ENCODE results near the gene GHDC. TPM values are rescaled to one million over a fixed set of nuclear protein-coding genes. Genes with fewer than 3 reads are reported as not detected.

Gene GHDC
- total and polyA plus RNA-seq, 2 of the 8 experiments (the other 6 are each of a cell fraction or from before 2014, with no cell fraction given): 7.4 to 8.1 TPM

DNA sequence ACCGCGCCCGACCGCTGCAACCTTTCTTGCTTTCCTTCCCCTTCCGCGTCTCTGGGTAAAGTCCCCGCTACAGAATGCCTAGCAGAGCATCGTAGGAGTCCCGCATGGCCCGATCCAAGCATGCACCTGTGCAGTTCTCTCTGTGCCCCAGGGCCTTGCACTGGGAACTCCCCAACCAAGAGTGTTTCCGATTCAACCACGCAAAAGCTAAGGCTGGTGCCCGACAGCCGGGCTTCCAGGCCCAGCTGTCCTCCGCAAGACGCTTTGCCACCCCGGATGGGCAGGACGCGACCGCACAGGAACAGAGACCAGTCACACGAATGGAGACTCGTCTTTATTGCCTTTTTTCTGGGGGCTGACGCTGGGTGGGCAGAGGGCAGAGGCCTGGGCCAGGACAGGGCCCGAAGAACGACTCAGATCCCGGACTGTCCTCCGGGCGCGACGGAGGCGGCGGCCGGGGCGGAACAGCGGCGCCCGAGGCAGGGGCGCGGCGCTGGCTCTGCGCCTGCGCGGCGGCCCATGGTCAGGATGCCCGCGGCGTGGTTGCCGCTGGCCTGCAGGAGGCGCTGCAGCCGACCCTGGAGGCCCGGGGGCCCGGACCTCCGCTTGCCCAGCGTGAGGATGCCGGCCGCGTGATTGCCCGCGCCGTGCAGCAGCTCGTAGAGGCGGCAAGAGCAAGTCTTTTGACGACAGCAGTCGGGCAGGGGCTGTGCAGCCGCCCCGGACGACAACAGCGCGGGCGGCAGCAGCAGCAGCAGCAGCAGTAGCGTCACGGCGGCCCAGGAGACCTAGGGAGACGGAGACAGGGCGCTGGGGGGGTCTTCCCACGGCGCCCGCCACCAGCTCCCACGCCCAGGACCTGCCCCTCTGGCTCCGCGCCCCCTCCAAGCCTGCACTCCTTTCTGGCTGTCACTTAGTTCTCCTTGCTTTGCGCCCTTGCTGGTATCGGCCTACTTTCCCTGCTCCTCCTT is 10.3 kb downstream of the GHDC start (continued):
- TF ChIP-seq, protein P1, sequence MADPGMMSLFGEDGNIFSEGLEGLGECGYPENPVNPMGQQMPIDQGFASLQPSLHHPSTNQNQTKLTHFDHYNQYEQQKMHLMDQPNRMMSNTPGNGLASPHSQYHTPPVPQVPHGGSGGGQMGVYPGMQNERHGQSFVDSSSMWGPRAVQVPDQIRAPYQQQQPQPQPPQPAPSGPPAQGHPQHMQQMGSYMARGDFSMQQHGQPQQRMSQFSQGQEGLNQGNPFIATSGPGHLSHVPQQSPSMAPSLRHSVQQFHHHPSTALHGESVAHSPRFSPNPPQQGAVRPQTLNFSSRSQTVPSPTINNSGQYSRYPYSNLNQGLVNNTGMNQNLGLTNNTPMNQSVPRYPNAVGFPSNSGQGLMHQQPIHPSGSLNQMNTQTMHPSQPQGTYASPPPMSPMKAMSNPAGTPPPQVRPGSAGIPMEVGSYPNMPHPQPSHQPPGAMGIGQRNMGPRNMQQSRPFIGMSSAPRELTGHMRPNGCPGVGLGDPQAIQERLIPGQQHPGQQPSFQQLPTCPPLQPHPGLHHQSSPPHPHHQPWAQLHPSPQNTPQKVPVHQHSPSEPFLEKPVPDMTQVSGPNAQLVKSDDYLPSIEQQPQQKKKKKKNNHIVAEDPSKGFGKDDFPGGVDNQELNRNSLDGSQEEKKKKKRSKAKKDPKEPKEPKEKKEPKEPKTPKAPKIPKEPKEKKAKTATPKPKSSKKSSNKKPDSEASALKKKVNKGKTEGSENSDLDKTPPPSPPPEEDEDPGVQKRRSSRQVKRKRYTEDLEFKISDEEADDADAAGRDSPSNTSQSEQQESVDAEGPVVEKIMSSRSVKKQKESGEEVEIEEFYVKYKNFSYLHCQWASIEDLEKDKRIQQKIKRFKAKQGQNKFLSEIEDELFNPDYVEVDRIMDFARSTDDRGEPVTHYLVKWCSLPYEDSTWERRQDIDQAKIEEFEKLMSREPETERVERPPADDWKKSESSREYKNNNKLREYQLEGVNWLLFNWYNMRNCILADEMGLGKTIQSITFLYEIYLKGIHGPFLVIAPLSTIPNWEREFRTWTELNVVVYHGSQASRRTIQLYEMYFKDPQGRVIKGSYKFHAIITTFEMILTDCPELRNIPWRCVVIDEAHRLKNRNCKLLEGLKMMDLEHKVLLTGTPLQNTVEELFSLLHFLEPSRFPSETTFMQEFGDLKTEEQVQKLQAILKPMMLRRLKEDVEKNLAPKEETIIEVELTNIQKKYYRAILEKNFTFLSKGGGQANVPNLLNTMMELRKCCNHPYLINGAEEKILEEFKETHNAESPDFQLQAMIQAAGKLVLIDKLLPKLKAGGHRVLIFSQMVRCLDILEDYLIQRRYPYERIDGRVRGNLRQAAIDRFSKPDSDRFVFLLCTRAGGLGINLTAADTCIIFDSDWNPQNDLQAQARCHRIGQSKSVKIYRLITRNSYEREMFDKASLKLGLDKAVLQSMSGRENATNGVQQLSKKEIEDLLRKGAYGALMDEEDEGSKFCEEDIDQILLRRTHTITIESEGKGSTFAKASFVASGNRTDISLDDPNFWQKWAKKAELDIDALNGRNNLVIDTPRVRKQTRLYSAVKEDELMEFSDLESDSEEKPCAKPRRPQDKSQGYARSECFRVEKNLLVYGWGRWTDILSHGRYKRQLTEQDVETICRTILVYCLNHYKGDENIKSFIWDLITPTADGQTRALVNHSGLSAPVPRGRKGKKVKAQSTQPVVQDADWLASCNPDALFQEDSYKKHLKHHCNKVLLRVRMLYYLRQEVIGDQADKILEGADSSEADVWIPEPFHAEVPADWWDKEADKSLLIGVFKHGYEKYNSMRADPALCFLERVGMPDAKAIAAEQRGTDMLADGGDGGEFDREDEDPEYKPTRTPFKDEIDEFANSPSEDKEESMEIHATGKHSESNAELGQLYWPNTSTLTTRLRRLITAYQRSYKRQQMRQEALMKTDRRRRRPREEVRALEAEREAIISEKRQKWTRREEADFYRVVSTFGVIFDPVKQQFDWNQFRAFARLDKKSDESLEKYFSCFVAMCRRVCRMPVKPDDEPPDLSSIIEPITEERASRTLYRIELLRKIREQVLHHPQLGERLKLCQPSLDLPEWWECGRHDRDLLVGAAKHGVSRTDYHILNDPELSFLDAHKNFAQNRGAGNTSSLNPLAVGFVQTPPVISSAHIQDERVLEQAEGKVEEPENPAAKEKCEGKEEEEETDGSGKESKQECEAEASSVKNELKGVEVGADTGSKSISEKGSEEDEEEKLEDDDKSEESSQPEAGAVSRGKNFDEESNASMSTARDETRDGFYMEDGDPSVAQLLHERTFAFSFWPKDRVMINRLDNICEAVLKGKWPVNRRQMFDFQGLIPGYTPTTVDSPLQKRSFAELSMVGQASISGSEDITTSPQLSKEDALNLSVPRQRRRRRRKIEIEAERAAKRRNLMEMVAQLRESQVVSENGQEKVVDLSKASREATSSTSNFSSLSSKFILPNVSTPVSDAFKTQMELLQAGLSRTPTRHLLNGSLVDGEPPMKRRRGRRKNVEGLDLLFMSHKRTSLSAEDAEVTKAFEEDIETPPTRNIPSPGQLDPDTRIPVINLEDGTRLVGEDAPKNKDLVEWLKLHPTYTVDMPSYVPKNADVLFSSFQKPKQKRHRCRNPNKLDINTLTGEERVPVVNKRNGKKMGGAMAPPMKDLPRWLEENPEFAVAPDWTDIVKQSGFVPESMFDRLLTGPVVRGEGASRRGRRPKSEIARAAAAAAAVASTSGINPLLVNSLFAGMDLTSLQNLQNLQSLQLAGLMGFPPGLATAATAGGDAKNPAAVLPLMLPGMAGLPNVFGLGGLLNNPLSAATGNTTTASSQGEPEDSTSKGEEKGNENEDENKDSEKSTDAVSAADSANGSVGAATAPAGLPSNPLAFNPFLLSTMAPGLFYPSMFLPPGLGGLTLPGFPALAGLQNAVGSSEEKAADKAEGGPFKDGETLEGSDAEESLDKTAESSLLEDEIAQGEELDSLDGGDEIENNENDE (IDR thresholded peaks at IDR 0.05; ENCODE audit: insufficient replicate concordance, low read length): no peak
- TF ChIP-seq, protein P2, sequence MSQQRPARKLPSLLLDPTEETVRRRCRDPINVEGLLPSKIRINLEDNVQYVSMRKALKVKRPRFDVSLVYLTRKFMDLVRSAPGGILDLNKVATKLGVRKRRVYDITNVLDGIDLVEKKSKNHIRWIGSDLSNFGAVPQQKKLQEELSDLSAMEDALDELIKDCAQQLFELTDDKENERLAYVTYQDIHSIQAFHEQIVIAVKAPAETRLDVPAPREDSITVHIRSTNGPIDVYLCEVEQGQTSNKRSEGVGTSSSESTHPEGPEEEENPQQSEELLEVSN (IDR thresholded peaks at IDR 0.05): peak; percentile 100
- TF ChIP-seq SUZ12 (IDR thresholded peaks at IDR 0.05; ENCODE audit: low read length): no peak
- no peak for TF ChIP-seq POLR2A (IDR thresholded peaks at IDR 0.05; ENCODE audit: control extremely low read depth in 1 of 2, low read depth in 2 of 2, low read length in 2 of 2)
- TF ChIP-seq EGR1 (IDR thresholded peaks at IDR 0.05; ENCODE audit: borderline replicate concordance, low read depth, low read length): no peak
- no peak for TF ChIP-seq TEAD4 (IDR thresholded peaks at IDR 0.05; ENCODE audit: low read depth, low read length)
- 0 out of 2 replicates have a peak, but pooled peaks have one; percentile 18 for TF ChIP-seq TAF1 (IDR thresholded peaks at IDR 0.05; ENCODE audit: low read depth, low read length)
- no peak for TF ChIP-seq KDM4A (IDR thresholded peaks at IDR 0.05; ENCODE audit: low read depth, low read length, severe bottlenecking)
- no peak for TF ChIP-seq MAFK (IDR thresholded peaks at IDR 0.05; ENCODE audit: low read depth, low read length)
